NB4 (cell line): Measurements from ENCODE around the gene MSI2.

ENCODE experiments used
- DNase-seq: peaks from one replicate; pipeline ENCODE4 v3.0.0; 2010; ENCODE audit warnings: low read depth
- H3K4me3 ChIP-seq: one replicate; pipeline ENCODE4 v1.5.1; 2011; ENCODE audit warnings: mild to moderate bottlenecking, low read depth, low read length, moderate library complexity
- MYC ChIP-seq: IDR thresholded peaks from 2 replicates; pipeline ENCODE4 v1.6.1; 2011; ENCODE audit warnings: low read depth, low read length
- POLR2A ChIP-seq: IDR thresholded peaks from 2 replicates; pipeline ENCODE4 v1.6.1; 2011; ENCODE audit warnings: mild to moderate bottlenecking; ENCODE audit not compliant: insufficient read length; ENCODE audit errors: extremely low read depth
- TF ChIP-seq, protein P1 (sequence below): IDR thresholded peaks from one replicate; pipeline ENCODE4 v1.5.1; 2012; ENCODE audit warnings: low read depth, low read length
- TF ChIP-seq, protein P2 (sequence below): IDR thresholded peaks from 2 replicates; pipeline ENCODE4 v1.6.1; 2011; ENCODE audit warnings: low read depth, low read length

MSI2 gene

DNA sequence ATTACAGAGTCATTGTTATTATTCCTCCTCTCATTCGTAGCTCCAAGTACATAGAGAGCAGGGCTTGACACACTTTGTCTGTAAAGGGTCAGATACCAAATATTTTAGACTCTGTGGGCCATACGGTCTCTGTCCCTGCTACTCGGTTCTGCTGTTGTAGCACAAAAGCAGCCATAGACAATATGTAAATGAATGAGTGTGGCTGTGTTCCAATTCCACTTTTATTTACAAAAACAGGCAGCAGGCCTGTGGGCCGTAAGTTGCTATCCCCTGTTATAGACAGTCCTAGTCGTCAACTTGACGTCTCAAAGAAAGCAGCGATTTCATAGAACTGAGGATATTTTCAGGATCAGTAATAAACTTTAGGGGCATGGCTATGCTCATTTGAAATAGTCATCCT, 161.6 kb downstream of the MSI2 start:
- no peak for DNase-seq
- no peak overlapping the region for H3K4me3 ChIP-seq
- TF ChIP-seq, protein P1, sequence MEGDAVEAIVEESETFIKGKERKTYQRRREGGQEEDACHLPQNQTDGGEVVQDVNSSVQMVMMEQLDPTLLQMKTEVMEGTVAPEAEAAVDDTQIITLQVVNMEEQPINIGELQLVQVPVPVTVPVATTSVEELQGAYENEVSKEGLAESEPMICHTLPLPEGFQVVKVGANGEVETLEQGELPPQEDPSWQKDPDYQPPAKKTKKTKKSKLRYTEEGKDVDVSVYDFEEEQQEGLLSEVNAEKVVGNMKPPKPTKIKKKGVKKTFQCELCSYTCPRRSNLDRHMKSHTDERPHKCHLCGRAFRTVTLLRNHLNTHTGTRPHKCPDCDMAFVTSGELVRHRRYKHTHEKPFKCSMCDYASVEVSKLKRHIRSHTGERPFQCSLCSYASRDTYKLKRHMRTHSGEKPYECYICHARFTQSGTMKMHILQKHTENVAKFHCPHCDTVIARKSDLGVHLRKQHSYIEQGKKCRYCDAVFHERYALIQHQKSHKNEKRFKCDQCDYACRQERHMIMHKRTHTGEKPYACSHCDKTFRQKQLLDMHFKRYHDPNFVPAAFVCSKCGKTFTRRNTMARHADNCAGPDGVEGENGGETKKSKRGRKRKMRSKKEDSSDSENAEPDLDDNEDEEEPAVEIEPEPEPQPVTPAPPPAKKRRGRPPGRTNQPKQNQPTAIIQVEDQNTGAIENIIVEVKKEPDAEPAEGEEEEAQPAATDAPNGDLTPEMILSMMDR, result no peak
- TF ChIP-seq, protein P2, sequence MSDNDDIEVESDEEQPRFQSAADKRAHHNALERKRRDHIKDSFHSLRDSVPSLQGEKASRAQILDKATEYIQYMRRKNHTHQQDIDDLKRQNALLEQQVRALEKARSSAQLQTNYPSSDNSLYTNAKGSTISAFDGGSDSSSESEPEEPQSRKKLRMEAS, result no peak
- TF ChIP-seq POLR2A (no peak), MYC (no peak)

DNA sequence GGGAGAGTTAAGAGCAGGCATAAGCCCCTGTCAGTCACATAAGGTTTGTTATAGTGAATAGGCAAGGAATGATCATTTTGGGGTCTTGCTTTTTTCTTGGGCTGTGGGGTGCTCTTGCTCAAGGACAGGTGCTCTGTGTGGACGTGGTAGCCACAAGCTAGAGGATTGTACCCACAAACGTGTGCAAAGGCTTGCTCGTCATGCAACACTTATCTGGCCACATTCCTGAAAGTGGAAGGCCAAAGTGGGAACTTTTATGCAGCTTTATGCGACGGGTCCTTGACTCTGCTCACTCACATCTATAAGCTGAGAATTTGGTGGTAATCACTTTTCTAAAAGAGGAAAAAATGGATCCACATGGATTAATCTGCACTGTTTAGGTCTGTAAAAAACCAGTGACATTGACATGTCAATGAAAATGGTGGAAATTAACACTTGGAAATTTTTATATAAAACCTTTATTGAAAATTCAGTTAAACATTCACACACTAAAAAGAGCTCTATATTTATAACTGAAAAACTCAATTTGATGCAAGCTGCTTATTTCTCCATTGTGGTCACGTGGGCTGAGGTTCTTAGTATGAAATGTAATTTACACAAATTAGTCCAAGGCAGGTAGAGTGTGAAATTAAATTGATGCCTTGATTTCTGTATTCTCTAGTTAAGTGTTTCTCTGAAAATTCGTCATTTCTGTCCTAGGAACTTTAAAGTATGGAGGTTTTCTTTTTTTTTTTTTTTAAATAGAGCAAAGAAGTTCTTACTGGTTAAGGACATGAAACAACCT, 162.3 kb downstream of the MSI2 start:
- DNase-seq, result no peak
- TF ChIP-seq POLR2A (no peak), MYC (no peak)
- H3K4me3 ChIP-seq, result no peak overlapping the region

DNA sequence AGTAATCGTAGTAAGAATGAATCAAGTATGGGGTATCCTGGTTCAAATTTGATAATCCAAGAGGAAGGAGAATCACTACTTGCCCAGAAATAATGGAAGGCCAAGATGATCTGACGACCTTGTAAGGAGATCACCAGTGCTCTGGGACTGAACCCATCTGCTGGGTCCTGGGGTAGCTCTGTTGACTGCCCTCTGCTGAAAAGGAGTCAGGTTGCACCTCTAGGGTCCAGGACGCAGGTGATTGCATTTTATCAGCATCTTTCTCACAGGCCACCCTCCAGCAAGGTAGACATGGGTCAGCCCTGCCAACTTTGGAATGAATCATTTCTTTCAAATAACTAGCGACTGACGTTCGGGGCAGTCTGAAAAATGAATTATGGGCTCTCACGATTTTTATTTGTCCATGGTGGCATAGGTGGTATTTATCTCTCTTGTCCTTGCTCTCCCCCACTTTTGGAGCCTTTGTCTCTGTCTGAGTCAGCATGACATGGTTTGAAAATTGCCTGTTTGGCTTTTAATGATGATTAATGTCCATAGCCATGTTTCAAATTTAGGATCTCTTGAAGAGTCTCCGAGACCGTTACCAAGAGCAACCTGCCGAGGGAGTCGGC, 163.7 kb downstream of the MSI2 start:
- TF ChIP-seq, protein P2, result no peak
- TF ChIP-seq, protein P1, result no peak
- H3K4me3 ChIP-seq, result no peak overlapping the region
- no peak for DNase-seq

DNA sequence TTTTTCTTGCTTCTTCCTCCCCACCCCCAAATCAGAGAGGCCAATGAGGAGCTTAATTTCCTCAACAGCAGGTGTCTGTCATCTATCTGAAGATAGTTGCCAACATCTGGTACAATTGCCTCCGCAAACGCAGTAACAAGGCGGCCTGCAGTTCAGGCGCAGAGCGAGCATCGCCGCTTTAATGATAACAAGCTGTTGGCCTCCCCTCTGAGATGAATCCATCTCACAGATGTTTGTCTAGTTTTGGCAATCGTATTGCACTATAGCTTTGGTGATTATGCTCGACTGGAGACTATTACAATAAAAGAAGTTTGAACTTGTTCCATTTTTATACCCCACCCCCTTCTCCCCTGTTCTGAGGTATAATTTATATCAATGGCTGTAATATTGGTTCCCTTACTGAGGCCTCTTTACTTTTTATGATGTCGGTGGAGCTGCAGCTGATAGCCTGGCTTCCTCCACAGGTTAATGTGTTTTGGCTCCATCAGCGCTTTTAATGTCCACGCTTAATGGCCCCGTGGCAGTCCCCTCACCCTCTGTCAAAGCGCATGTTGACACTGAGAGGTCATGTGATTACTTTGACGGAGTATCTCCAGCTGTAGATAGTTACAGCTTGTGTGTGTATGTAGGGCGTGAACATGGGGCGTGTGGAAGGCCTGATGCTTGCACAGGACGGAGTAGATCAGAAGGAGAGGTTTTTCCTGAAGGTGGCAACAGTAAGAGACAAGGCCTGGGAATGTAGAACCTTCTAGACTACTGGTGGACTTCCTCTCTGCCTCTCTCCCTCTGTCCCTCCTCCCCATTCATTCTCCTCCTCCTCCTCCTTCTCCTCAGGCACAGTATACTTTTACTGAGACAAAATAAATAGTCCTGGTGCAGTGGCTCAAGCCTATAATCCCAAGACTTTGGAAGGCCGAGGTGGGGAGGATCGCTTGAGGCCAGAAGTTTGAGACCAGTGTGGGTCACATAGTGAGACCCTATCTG, 164.7 kb downstream of the MSI2 start:
- DNase-seq, result no peak
- TF ChIP-seq MYC, result no peak
- TF ChIP-seq, protein P2, result no peak
- TF ChIP-seq POLR2A, result no peak
- H3K4me3 ChIP-seq, result no peak overlapping the region

DNA sequence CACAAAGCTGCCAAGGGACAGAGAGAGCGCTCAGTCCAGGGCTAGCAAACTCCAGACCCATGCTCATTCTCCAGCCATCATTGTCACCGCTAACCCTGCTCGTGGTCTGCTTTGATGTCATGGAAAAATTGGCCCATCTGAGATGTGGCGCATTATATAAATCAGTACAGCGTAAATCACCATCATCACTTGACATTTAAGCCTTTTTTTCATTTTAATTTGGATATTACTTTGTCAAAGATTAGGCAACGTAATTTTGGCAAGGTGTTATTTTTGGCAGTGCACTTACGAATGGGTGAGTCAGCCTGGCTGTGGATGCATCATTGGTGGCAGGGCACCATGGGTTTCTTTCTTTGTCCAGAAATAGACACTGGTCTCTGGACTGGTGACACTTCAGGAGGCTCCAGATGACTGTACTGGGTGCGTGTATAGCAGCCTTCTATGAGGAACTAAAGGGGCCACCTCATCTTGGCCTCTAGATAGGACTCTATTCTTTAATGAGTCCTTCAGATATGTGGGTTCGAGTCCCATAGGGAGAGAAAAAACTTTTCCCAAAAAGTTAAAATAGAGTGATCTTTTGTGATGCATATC, 166.3 kb downstream of the MSI2 start:
- peak; percentile 79 for DNase-seq
- TF ChIP-seq, protein P2, result no peak
- H3K4me3 ChIP-seq, result no peak overlapping the region

DNA sequence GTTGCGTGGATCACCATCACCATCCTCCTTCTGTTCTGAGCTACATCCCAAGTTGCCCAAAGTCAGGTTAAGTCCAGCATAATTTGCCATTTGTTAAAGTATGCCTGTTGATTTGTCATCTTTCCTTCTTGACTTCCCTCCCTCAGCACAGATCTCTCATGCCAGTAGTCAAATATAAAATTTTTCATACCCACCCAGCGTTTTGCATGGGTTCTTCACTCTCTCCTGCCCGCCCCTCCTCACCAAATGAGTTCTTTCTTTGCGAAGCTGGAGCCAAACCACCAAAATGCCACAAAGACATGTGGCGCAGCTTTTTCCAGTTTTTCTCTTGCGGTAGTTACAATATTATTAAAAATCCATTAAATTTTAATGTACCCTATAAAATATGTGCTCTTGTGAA, 167.2 kb downstream of the MSI2 start:
- no peak overlapping the region for H3K4me3 ChIP-seq
- TF ChIP-seq POLR2A (no peak), MYC (no peak)
- TF ChIP-seq, protein P2, result no peak
- TF ChIP-seq, protein P1, result no peak
- no peak for DNase-seq

DNA sequence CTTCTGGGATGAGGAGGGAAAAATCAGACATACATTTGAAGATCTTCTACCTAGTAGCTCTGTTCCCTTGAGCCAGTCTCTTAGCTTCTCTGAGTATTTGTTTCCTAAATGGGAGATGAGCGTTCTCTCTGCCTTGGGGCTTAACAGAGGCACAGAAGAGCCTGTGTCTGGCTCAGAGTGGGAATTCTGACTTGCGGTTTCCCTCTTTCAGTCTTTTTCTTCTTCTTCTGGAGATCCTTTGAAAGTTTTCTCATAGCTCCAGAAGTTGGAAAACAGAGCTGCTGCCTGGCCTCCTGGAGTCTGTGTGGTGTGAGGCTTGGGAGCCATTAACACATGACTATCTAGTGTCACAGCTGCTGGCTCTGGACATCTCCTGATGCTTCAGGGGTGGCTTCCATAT, 167.9 kb downstream of the MSI2 start:
- TF ChIP-seq MYC (no peak), POLR2A (no peak)
- TF ChIP-seq, protein P2, result no peak
- TF ChIP-seq, protein P1, result no peak
- H3K4me3 ChIP-seq, result no peak overlapping the region

More for the DNA sequence above, 167.9 kb downstream of the MSI2 start:
- DNase-seq, result no peak
